LHCN-M2 (cell line): ENCODE measurements around the gene RSU1. TPM values are rescaled to one million over a fixed set of nuclear protein-coding genes. Genes with fewer than 3 reads are reported as not detected.

Experiments used
- DNase-seq: peaks from one replicate; pipeline ENCODE4 v3.0.0-alpha.2; 2012; ENCODE audit warnings: low read depth
- total RNA-seq: library from RNA; depleted of rRNA; stranded (reverse); fragments of >200 nt; gene quantifications from 2 replicates; pipeline ENCODE4 v1.2.3, GENCODE V29; 2014

Gene RSU1
- total RNA-seq, 1 experiment from 2014 or later, result 96.4 TPM

- no peak for DNase-seq
Measured at GRCh38 chr10:16681521-16681920, 135.7 kb downstream of the RSU1 start.

GRCh38 chr10:16679511-16679910, 137.7 kb downstream of the RSU1 start:
- no peak for DNase-seq

GRCh38 chr10:16675334-16675733, 141.9 kb downstream of the RSU1 start:
- DNase-seq, result no peak

GRCh38 chr10:16674147-16674703, 143.0 kb downstream of the RSU1 start:
- no peak for DNase-seq

GRCh38 chr10:16673443-16673842, 143.8 kb downstream of the RSU1 start:
- DNase-seq, result no peak

- no peak for DNase-seq
Measured at GRCh38 chr10:16663444-16663843, 153.8 kb downstream of the RSU1 start.

- no peak for DNase-seq
Measured at GRCh38 chr10:16662923-16663322, 154.3 kb downstream of the RSU1 start.

- no peak for DNase-seq
Measured at GRCh38 chr10:16656895-16657294, 160.3 kb downstream of the RSU1 start.

- DNase-seq, result no peak
Measured at GRCh38 chr10:16653224-16653623, 164.0 kb downstream of the RSU1 start.

GRCh38 chr10:16652154-16652553, 165.1 kb downstream of the RSU1 start:
- DNase-seq, result no peak

GRCh38 chr10:16649757-16650156, 167.5 kb downstream of the RSU1 start:
- no peak for DNase-seq

- no peak for DNase-seq
Measured at GRCh38 chr10:16648366-16648765, 168.9 kb downstream of the RSU1 start.

GRCh38 chr10:16646181-16647059, 170.8 kb downstream of the RSU1 start:
- peak; percentile 65 for DNase-seq

GRCh38 chr10:16644146-16644545, 173.1 kb downstream of the RSU1 start:
- DNase-seq, result peak; percentile 11

GRCh38 chr10:16643502-16643901, 173.7 kb downstream of the RSU1 start:
- DNase-seq, result no peak

GRCh38 chr10:16640153-16640552, 177.1 kb downstream of the RSU1 start:
- no peak for DNase-seq

GRCh38 chr10:16639471-16639870, 177.8 kb downstream of the RSU1 start:
- DNase-seq, result no peak

- DNase-seq, result no peak
Measured at GRCh38 chr10:16632996-16633395, 184.2 kb downstream of the RSU1 start.

- no peak for DNase-seq
Measured at GRCh38 chr10:16626697-16627096, 190.5 kb downstream of the RSU1 start.

- DNase-seq, result no peak
Measured at GRCh38 chr10:16612981-16613355, 204.3 kb downstream of the RSU1 start.

GRCh38 chr10:16612115-16612980, 204.9 kb downstream of the RSU1 start:
- DNase-seq, result peak; percentile 50

- DNase-seq, result no peak
Measured at GRCh38 chr10:16611037-16611436, 206.2 kb downstream of the RSU1 start.
